HFFc6 (cell line): Measurements from ENCODE around the gene GNMT. TPM values are rescaled to one million over a fixed set of nuclear protein-coding genes. Genes with fewer than 3 reads are reported as not detected.

Source experiments
- DNase-seq: peaks from one replicate; pipeline ENCODE4 v3.0.0-alpha.2; 2018
- H3K27ac Mint-ChIP-seq: 2 replicates; pipeline ENCODE4 v1.8.0; 2020; ENCODE audit warnings: mild to moderate bottlenecking, mixed read lengths
- H3K27me3 Mint-ChIP-seq: 2 replicates; pipeline ENCODE4 v1.8.0; 2021; ENCODE audit warnings: mild to moderate bottlenecking, moderate library complexity, mixed read lengths; ENCODE audit not compliant: insufficient read depth
- H3K36me3 Mint-ChIP-seq: 2 replicates; pipeline ENCODE4 v1.8.0; 2021; ENCODE audit warnings: low read depth, mixed read lengths
- H3K4me1 Mint-ChIP-seq: 2 replicates; pipeline ENCODE4 v1.8.0; 2020; ENCODE audit warnings: low read depth, mixed read lengths
- H3K4me3 Mint-ChIP-seq: 2 replicates; pipeline ENCODE4 v1.8.0; 2020; ENCODE audit warnings: mild to moderate bottlenecking, moderate library complexity, mixed read lengths
- H3K9me3 Mint-ChIP-seq: 2 replicates; pipeline ENCODE4 v1.8.0; 2020; ENCODE audit warnings: mild to moderate bottlenecking, mixed read lengths
- total RNA-seq, 6 experiments: library from RNA; stranded (reverse); fragmentation: NEBNext Ultra II Directional; extraction: Animal tissue kit (Norgen Biotek cat#: 25700); gene quantifications; 2 replicates in 1 of 6; 3 replicates in 5 of 6; pipeline ENCODE4 v1.2.3, GENCODE V29; 2021
- TF ChIP-seq, protein P1 (sequence below): fragments of 200-600 bp; sonication (generic); IDR thresholded peaks from 2 replicates; pipeline ENCODE4 v1.5.0; 2021; ENCODE audit warnings: antibody characterized with exemption, mild to moderate bottlenecking

The GNMT gene
- total RNA-seq, 6 experiments from 2014 or later = 0.16 to 0.24 (median 0.20) TPM; not detected in 1

DNA sequence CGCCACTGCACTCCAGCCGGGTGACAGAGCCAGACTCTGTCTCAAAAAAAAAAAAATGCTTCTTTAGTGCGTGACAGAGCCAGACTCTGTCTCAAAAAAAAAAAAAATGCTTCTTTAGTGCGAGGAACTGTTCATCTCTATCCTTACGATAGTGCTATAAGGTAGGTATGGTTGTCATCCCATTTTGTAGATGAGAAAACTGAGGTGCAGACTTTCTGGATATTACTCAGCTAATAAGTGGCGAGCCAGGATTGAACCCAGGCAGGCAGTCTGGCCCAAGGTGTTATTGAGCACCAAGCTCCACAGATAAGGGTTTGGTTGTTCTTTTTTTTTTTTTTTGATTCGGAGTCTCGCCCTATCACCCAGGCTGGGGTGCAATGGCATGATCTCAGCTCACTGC lies 41.3 kb downstream of the GNMT start:
- Mint-ChIP-seq H3K4me3 (no peak overlapping the region), H3K4me1 (no peaks in the 10 kb centered on the region), H3K36me3 (peaks cover 4% of the 10 kb centered on the region; the same call in 1 of the 2 replicates), H3K27ac (no peak overlapping the region), H3K27me3 (no peaks in the 10 kb centered on the region), H3K9me3 (no peaks in the 10 kb centered on the region)
- TF ChIP-seq, protein P1, sequence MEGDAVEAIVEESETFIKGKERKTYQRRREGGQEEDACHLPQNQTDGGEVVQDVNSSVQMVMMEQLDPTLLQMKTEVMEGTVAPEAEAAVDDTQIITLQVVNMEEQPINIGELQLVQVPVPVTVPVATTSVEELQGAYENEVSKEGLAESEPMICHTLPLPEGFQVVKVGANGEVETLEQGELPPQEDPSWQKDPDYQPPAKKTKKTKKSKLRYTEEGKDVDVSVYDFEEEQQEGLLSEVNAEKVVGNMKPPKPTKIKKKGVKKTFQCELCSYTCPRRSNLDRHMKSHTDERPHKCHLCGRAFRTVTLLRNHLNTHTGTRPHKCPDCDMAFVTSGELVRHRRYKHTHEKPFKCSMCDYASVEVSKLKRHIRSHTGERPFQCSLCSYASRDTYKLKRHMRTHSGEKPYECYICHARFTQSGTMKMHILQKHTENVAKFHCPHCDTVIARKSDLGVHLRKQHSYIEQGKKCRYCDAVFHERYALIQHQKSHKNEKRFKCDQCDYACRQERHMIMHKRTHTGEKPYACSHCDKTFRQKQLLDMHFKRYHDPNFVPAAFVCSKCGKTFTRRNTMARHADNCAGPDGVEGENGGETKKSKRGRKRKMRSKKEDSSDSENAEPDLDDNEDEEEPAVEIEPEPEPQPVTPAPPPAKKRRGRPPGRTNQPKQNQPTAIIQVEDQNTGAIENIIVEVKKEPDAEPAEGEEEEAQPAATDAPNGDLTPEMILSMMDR = no peak
- DNase-seq = no peak

DNA sequence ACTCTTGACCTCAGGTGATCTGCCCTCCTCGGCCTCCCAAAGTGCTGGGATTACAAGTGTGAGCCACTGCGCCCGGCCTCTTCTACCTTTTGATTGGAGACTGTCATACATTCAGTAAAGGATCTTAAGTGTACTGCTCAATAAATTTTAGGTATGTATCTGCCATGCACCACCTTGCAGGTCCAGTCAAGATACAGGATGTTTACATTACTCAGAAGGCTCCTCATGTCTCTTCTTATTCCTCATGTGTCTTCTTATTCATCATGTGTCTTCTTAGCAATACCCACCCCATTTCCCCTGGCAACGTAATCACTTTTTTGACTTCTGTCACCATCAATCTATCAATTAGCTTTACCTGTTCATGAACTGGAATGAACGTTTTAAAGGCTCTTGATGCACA lies 45.3 kb downstream of the GNMT start:
- no peaks in the 10 kb centered on the region for H3K4me1 Mint-ChIP-seq
- peaks cover 11% of the 10 kb centered on the region; the same call in 1 of the 2 replicates for H3K36me3 Mint-ChIP-seq
- DNase-seq = no peak
- no peaks in the 10 kb centered on the region; the same call in 1 of the 2 replicates for H3K27me3 Mint-ChIP-seq
- H3K9me3 Mint-ChIP-seq = no peaks in the 10 kb centered on the region
- no peak overlapping the region for H3K4me3 Mint-ChIP-seq
- TF ChIP-seq, protein P1 = no peak
- H3K27ac Mint-ChIP-seq = no peak overlapping the region

GRCh38 chr6:43006251-43006650 lies 45.7 kb downstream of the GNMT start:
- 0 out of 2 replicates have a peak, but pooled peaks cover under 1% of the 10 kb centered on the region for H3K4me1 Mint-ChIP-seq
- no peaks in the 10 kb centered on the region for H3K9me3 Mint-ChIP-seq
- H3K36me3 Mint-ChIP-seq = peaks cover 11% of the 10 kb centered on the region; the same call in 1 of the 2 replicates
- no peak overlapping the region for H3K27ac Mint-ChIP-seq
- DNase-seq = no peak
- TF ChIP-seq, protein P1 = no peak
- H3K27me3 Mint-ChIP-seq = no peaks in the 10 kb centered on the region; the same call in 1 of the 2 replicates
- no peak overlapping the region for H3K4me3 Mint-ChIP-seq

DNA sequence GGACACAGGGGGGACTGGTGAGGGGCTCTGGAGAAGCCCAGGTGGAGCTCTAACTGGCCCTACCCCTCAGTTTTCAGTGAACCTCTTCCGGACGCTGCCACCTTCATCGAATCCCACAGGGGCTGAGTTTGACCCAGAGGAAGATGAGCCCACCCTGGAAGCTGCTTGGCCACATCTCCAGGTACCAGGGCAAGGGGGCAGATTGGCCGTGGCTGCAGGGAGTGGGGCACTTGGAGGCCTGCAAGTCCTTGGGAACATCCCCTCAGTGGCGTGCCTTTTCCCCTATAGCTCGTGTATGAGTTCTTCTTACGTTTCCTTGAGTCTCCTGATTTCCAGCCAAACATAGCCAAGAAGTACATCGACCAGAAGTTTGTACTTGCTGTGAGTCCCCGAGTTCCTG lies 46.6 kb downstream of the GNMT start:
- Mint-ChIP-seq H3K9me3 (no peaks in the 10 kb centered on the region), H3K27ac (no peak overlapping the region), H3K27me3 (no peaks in the 10 kb centered on the region; the same call in 1 of the 2 replicates), H3K4me1 (peaks cover 10% of the 10 kb centered on the region), H3K4me3 (no peak overlapping the region), H3K36me3 (peaks cover 19% of the 10 kb centered on the region; the same call in 1 of the 2 replicates)
- no peak for DNase-seq
- TF ChIP-seq, protein P1 = no peak

GRCh38 chr6:43009124-43009523 lies 48.6 kb downstream of the GNMT start:
- peaks cover 24% of the 10 kb centered on the region for H3K4me1 Mint-ChIP-seq
- H3K36me3 Mint-ChIP-seq = peaks cover 26% of the 10 kb centered on the region; the same call in 1 of the 2 replicates
- no peak overlapping the region for H3K4me3 Mint-ChIP-seq
- DNase-seq = peak; percentile 31
- TF ChIP-seq, protein P1 = peak; percentile 70
- no peak overlapping the region for H3K27ac Mint-ChIP-seq
- H3K27me3 Mint-ChIP-seq = no peaks in the 10 kb centered on the region; the same call in none of the 2 replicates
- H3K9me3 Mint-ChIP-seq = no peaks in the 10 kb centered on the region
